DOHH2 (cell line): Measurements from ENCODE around the gene MRPL44.

Experiments
- CTCF ChIP-seq: fragments of 200-600 bp; sonication (generic); IDR thresholded peaks from one replicate; pipeline ENCODE4 v1.5.1; 2014; ENCODE audit warnings: antibody characterized with exemption, mild to moderate bottlenecking, low read depth, low read length; ENCODE audit not compliant: poor library complexity, severe bottlenecking
- EZH2phosphoT487 ChIP-seq: fragments of 200-600 bp; sonication (generic); IDR thresholded peaks from 2 replicates; pipeline ENCODE4 v1.6.1; 2017; ENCODE audit warnings: borderline replicate concordance, mild to moderate bottlenecking, antibody characterized with exemption, low read length, moderate library complexity, mixed read lengths

DNA sequence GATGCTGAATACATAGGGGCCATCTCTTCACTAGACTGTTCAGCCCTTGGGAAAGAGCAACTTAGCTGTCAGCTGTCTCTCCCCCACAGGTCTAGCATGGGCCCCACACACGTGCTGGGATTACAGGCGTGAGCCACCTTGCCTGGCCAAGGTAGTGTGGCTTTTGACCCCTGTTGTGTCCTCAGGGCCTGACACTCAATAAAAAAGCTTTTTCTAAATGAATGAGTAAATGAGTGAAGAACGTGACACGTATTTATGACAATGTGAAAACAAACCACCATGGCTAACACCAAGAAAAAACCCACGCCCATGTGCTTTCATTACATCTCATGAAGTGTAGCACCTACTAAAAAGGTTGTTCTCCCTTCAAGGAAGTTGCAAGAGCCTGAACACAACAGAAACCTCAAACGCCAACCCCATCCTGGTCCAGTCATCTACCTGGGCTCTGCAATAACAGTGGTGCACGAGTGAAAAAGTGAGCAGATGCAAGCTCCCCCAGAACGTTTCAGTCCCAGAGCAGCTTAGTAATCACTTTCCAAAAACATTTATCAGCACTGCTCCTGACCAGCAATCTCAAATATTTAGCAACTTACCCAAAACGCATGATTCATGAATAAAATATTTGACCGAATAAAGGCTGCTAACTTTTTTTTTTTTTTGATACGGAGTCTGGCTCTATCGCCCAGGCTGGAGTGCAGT, 15.5 kb upstream of the MRPL44 start:
- TF ChIP-seq CTCF (no peak), EZH2phosphoT487 (no peak)
